Activated T-helper 1 cell treated with Interleukin-2 at 50 U/mL for 16 hours (primary cell): ENCODE data around the gene C2CD4D.
"Not testable (repeated sequence)": the region's sequence is repeated elsewhere in the genome, so short reads cannot be mapped to it uniquely, and the experiment has no call there.

Experiments
- DNase-seq: peaks from one replicate; pipeline ENCODE4 v3.0.0-alpha.2; 2020; ENCODE audit warnings: low read depth

C2CD4D gene

DNA sequence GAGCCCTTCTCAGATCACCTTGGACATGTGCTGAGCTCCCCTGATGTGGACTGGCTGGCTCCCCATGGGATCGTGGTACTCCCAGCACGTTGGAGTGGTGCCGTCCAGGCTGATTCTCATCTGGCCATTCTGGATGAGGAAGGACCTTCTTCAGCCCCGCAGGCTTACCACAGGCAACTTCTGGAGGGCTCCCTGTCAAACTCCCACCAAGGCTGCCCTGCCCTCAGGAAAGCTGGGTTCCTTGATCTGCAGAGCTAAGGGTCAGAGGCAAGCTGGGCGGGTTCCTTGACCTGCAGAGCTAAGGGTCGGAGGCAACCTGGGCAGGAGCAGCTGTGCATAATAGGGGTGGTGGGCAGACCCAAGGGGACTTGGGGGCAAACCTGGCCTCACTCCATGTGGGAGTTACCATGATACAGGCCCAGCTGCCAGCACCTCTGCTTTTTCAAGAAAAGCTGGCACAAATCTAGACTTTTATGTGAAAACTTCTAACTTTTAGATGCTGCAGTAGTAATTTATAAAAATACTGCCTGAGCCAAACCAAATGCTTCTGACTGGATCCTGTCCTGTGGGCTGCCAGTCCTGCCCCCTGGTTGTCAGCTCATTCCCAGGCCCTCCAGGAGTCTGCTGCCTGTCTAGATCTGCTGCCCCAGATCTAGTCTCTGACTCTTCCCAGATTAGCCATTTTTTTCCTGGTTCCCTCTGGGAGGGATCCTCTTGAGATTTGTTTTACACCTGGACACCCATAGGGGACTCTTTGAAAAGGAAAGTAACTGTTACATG lies 19.5 kb upstream of the C2CD4D start:
- no peak for DNase-seq

DNA sequence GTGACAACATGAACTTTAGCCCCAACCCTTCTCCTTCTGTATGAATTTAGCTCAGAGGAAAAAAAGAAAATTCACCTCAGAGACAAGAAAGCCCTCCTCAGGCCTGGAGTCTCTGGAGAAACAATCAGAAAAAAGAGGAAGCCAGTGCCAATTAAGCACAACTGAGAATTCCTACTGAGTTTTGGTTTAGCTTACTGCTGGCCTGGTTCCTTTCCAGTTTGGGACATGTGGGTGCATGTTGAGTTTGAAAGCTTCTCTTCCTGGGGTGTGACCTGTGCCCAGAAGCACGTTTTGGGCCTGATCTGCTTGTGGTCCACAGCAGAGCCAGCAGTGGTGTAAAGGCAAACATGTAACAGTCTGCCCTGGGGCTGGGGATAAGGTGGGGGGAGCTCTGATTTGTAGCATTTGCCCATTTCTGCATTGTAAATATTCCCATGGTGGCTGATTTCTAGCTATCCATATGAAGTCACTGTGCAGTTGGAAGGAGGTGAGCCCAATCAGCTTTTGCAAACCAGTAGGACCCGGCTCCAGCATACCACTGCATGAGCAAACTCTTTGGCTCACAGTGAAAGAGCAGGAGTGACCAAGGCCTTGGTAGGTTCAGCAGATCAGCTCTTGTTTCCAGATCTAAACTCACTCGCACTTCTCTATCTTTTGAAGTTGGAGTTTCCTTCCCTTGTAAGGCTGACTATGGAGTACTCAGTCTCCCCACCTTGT lies 18.6 kb upstream of the C2CD4D start:
- DNase-seq, result no peak

DNA sequence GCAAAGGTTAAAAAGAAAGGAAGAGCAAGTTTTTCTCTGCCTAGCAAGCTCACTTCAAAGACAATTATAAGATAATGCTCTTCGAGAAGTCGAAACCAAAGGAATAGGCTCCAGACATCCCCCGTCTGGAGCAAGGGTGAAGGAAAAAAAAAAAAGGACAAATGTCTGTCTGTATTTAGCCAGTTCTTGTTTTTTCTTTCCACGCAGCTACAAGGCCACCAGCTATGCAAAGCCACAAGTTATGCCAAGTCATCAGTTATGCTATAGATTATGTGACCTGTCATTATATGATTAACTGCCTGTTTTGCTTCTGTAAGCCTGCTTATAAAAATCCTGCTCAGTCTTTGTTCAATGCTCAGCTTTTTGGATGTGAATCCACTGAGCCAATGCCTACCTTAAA lies 16.3 kb upstream of the C2CD4D start:
- no peak for DNase-seq

DNA sequence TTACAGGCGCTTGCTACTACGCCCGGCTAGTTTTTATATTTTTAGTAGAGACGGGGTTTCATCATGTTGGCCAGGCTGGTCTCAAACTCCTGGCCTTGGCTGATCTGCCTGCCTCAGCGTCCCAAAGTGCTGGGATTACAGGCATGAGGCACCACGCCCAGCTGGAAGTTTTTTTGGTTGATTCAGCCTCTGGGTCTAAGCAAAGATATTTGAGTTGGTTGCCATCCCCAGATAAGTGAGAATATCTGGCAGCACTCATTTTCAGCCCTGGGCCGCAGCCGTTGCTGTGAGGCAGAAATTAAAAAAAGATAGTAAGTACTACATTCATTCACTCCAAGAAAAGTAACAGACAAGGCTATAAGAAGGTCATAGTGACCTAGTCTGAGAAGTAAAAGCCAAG lies 15.9 kb upstream of the C2CD4D start:
- DNase-seq, result not testable (repeated sequence)

DNA sequence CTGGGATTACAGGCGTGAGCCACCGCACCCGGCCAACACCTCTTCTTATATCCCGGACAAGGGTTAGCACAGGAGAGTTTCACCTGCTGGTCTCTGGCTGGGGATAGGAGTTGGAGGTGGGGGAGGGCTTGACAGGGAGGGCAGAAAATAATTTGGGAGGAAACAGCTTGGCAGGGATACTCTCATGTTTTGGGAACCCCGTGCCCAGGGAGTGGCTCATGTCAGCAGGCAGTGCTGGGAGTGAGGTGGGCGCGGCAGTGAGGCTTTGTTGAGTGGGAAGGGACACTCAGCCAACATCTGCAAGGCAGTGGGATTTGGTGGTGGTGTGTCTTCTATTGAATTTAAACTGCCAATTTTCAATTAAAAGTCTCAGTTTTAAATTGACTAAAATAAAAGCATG lies 15.0 kb upstream of the C2CD4D start:
- DNase-seq, result no peak

DNA sequence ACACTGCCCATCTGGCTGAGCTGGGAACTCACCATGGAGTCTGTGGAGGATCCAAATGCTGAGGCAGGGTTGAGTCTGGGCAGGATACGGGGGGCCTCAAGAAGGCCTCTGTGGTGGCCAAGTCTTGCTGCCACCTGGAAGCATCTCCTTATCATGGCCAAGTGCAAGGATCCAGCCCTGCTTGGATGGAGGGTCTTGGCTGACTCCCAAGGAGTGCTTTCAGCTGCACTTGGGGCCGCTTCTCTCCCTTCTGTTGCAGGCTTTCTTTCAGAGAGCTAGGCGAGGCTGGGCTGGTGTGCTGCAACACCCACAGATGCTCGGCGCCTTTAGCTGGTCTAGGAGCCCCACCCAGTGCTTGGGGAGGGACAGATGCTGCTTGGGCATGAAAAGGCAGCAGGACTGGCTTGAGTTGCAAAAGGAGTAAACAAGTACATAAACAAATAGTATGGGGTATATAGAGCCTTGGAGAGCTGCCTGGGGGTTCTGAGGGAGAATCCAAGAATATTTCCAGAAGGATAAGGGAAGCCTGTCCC lies 13.9 kb upstream of the C2CD4D start, which contains the start of gene THEM5:
TSS of gene THEM5 (minus strand) at position 302 of the 533 bp plus-strand sequence. CDS start at position 155, 147 bp downstream.
- DNase-seq, result no peak

DNA sequence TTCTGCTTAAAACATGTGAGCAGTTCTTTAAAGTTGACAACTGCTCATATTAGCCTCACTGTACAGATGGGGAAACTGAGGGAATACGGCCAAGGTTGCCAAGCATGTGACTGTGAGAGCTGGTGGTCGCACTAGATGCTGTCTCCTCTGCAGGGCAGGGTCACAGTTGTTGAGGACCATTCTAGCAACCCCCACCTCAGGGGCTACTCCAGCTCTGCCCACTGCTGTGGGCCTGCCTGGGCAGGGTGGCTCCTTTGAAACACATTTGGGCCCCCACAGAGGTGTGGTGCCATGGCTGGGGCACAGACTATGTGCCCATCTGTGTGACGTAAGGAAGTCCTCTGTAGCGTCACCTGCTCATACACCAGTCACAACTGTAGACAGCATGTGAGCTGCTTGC lies 13.1 kb upstream of the C2CD4D start:
- DNase-seq, result no peak

DNA sequence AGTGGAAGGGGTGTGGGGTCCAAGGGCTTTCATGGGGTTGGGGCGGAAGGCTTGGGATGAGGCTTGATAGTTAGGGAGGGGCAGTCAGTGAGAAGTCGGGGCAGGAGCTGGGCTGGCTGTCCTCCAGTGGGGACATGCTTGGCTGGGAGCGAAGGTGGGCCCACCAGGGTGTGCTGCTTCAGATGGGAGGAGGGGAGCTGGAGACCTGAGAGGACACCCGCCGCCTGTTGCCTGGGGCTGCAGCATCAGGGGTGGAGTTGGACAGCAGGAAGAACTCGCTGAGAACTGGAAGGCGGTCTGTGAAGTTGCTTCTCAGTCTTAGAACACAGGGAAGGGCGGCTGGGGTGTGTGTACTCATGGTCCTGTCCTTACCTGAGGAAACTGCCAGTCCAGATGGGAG lies 12.3 kb upstream of the C2CD4D start:
- no peak for DNase-seq

DNA sequence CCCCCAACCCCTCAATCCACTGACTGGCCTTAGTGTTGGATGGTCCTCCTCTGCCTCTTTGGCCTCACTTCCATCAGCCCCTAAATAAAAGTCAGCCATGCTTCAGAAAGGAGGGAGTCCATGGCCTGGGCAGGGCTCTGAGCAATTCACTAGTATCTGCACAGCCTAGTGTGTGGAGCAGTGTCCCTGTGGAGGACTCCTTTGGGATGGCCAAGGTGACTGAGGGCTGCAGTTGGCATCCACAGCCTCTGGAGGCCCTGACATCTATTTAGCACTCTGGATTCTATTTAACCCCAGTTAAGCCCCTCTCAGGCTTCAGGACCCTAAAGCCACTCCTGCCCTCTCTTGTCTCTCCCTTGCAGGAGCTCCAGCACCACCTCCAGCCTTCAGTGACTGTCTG lies 10.3 kb upstream of the C2CD4D start:
- DNase-seq, result no peak

DNA sequence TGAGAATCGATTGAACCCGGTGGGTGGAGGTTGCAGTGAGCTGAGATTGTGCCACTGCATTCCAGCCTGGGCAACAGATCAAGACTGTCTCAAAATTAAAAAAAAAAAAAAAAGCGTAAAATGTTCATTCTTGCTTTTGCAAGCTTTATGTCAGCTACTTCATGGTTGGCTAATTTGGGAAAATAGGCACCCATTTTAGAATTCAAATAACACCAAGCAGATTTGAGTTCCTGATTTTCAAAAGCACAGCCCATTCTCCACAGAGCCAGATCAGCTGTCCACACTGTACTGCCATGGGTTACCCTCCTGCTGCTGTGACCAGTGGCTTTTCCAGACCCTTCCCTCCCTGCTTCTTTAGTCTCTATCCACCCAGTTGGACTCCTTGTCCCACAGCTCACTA lies 9.5 kb upstream of the C2CD4D start:
- DNase-seq, result no peak

DNA sequence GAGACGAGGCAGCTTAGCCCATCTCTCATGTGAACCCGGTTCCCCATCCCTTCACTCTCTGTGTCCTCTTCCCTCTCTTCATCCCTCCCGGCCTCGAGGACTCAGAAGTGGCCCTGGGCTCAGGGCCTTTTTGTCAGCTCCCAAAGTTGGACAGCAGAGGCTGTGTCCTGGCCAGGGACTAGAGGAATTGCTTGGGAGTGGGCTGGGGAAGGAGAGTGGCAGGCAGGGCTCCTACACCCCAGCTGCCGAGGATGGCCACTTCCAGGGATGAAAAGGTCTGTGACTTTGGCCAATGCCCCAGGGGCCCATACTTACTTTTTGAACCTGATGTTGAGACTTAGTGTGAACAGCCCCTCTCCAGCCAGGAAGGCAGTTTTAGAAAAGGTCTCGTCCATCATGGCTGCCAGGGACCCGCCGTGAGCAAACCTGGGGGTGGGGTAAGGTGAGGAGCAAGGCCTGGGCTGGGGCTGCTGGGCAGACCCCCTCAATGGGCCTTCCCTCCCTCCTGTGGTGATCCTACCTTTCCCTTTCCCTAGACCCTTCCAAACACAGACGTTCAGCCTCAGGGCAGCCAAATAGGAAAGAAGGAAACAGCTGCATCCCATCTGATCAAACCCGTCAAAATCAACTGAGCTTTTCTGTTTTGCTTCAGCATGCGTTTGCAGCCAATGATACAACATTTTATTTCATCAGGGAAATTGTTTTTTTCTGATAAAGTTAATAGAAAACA lies 8.4 kb upstream of the C2CD4D start:
- no peak for DNase-seq

DNA sequence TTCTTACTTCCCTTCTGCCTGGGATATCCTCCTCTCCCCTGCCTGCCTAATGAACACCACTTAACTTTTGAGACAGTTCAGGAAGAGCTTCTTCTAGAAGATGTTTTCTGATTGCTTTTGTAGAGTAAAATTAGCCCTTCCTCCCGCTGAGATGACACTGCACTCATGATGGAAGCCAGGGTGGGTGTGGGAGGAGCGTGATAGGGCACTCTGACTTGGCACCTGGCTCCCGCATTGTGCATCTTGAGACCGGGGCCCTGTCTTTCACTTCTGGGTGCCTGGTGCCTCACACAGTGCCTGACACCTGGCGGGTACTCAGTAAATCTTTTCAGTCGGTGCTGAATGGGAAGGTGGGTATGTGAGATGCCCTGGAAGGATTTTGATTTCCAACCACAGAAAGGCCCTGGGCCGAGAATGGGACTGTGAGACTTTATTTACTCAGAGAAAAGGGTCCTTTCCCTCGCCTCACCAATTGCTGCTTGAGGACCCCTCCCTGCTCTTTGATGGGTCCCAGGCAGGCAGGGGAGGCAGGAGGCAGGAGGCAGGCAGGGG lies 7.1 kb upstream of the C2CD4D start:
- no peak for DNase-seq

DNA sequence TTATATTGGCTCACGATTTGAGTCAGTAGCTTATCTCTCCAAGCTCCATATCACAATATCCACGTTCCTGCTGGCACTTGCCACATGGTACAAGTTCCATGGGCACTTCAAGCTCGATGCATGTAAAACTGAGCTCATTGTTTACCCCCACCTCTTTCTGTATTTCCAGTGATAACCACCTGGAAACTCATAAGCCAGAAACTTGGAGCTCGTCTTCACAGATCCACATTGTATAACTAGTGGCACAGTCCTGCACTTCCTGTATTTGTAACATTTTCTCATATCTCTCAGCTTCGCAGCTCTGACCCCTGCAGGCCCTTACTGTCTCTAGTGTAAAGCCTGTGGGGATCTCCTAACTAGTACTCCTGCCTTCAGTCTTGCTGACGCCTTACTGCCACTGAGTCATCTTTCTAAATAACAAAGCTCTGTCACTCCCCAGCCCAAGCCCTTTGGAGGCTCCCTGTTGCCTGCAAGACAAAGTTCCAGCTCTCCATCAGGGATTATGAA lies 6.5 kb upstream of the C2CD4D start:
- DNase-seq, result no peak

DNA sequence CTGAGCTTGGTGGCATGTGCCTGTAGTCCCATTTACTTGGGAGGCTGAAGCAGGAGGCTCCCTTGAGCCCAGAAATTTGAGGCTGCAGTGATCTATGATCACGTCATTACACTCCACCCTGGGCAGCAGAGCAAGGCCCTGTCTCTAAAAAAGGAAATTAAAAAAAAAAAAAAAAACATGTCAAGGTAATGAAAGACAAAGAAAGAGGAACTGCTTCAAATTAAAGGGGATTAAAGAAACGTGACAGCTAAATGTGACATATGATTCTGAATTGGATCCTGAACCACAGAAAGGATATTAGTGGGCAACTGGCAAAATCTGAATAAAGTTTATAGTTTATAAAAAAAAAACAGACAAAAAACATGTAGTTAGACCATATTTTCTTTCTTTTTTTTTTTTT lies 3.8 kb upstream of the C2CD4D start:
- DNase-seq, result no peak

DNA sequence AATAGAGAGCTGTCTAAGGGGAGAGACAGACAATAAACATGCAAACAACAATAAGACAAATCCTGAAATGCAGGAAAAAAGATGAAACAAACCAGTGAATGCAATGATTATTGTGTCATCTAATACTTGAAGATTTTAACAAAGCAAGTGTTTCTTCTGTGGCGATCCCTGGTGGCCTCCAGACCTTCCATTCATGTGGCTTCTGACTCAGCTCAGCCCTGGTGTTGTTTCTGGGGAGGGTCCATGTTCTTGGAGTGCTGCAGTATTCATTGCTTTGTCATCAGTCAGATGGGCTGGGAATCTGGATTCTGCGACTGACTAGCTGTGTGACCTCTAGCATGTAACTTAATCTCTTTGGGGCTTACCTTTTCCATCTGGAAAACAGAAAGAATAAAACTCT lies 1.5 kb upstream of the C2CD4D start:
- DNase-seq, result no peak

DNA sequence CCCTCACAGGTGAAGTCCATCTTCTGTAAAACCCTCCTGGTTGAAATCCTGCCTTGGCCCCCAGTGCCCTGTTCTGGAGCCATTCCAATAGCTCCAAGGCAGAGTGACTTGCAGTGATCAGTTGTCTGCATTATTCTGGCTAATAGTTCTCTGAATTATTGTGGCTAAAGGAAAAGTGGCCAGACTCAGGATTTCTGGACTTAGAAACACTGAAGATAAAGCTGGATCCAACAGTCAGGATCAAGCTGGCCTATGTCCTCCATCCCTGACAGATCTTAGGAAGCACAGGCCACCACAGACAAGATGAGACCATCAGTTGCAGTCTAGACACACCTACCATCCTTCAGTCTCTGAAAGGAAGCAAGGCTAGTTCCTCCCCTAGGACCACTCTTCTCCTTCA lies 801 bp upstream of the C2CD4D start:
- no peak for DNase-seq

DNA sequence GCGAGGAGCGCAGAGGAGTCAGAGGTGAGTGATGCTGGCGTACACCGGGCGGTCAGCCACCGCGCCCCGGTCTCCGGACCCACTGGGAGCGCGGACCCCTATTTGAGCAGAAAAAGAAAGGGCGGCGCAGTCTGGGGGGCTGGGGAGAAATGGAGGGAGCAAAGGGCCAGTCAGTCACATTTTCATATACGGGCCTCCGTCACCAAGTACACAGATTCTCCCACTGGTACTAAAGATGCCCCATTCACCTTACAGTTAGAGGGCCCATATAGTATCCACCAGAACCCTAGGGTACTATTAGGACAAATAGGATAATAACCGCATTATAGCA lies 573 bp downstream of the C2CD4D start:
- DNase-seq, result no peak

DNA sequence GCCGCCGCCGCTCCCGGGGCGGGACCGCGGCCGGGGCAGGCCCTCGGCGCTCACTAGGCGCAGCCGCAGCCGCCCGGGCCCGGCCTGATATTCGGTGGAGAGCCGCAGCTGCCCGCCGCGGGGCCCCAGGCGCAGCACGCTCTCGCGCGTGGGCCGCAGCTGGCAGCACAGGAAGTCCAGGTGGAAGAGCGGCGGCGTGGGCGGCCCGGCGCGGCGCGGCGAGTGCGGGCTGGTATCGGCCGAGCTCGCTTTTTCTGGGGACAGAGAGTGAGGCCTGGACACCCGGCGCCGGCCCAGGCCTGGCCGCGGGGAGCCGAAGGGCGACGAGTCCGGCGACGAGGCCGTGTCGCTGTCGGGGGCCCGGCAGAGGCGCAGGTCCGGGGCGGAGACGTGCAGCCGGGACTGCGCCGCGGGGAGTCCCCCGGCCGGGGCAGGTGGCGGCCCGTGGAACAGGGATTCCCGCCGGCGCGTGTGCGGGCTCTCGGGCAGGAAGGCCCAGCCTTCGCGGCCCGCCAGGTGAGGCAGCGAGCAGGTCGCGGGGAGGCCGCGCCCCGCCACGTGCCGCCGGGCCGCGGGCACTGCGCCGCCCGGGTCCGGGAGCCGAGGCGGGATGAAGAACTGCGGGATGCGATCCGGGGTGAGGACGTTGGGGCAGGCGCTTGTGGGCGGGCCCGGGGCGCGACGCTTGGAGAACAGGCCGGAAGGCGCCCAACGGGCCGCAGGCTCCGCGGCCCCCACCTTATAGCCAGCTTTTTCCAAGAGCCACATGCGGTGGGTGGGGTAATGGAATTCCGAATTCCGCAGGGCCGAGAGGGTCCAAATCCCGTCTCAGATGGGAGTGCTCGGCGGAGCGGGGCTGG lies 1.2 kb downstream of the C2CD4D start:
- DNase-seq, result no peak

DNA sequence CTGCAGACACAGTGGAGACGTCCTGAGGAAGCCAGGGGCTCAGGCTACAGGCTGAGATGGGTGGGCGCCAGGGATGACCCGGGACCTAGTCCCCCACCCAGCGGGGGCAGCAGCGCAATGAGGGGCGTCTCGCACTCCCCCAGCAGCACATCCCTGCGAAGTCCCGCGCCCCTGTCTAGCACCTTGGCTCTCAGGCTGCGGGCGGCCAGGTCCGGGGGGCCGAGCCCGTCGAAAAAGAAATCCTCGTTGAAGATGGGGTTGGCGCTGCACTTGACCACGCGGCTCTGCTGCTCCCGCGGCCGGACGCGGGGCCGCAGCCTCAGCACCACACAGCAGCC lies 1.8 kb downstream of the C2CD4D start:
- no peak for DNase-seq

DNA sequence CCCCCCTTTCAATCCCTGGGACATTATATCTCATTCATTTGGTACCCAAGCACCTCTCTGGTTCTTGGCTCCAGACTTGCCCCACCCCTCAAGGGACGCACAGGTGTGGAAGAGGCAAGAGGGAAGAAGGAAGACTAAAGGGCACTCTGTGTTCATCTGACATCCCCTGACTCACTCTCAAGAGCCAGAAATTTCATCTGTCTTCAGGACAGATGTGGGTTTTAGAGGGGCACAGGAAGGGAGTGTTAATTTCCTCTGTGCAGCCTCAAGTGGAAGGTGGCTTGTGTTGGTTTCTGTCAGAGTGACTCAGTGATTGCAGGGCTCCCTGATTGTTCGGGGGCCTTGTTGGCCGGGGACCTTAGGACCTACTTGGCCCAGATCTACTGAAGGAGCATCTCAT lies 2.4 kb downstream of the C2CD4D start:
- DNase-seq, result no peak

DNA sequence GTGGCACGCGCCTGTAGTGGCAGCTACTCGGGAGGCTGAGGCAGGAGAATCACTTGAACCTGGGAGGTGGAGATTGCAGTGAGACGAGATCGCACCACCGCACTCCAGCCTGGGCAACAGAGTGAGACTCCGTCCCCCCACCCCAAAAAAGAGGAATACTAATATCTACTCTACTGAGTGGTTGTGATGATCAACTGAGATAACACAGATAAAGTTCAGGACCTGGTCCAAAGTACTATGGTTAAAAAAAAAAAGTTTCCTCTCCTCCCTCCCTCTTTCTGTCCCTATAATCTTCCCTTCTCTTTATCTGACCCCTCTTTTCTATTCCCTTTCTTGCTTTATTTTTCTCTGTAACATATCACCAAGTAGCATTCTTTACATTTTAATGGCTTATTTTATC lies 4.0 kb downstream of the C2CD4D start:
- no peak for DNase-seq

DNA sequence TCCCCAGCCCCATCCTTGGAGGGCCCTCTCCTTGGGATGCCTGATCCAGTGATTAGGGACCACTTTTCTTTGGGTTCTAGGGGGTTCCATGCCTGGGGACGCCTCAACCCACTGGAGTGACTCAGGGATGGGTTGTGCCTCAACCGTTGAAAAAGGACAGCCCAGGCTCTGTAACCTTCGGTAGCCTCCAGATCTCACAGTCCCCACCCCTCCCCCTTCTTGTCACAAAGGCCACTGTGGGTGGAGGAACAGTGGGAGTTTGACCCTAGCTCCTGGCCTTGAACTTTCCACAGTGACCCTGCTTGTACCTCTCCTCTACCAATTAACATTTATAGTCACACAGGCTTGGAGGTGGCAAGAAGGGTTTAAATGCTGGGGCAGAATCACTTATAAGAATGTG lies 5.4 kb downstream of the C2CD4D start:
- DNase-seq, result no peak
